Sigmoid colon (tissue), 7 donors: ENCODE data around the gene UBN2. TPM values are rescaled to one million over a fixed set of nuclear protein-coding genes. Genes with fewer than 3 reads are reported as not detected.

Experiments used
- DNase-seq: peaks from one replicate; pipeline ENCODE4 v3.0.0-alpha.2; 2019
- H3K27ac ChIP-seq, 4 donors: fragments of 200-600 bp; sonication (generic); one replicate each; pipeline ENCODE4 v1.5.1; 2016 to 2019; ENCODE audit warnings: mild to moderate bottlenecking in 1 of 4
- H3K27me3 ChIP-seq, 3 donors: fragments of 200-600 bp; sonication (generic); one replicate each; pipeline ENCODE4 v1.5.1; 2019; ENCODE audit warnings: mild to moderate bottlenecking in 1 of 3
- H3K36me3 ChIP-seq, 4 donors: fragments of 200-600 bp; sonication (generic); one replicate each; pipeline ENCODE4 v1.5.1; 2016 to 2019
- H3K4me1 ChIP-seq, 4 donors: fragments of 200-600 bp; sonication (generic); one replicate each; pipeline ENCODE4 v1.5.1; 2017 to 2019
- H3K4me3 ChIP-seq, 4 donors: fragments of 200-600 bp; sonication (generic); one replicate each; pipeline ENCODE4 v1.5.1; 2017 to 2019; ENCODE audit warnings: mild to moderate bottlenecking in 2 of 4, moderate library complexity in 1 of 4
- H3K9me3 ChIP-seq, 4 donors: fragments of 200-600 bp in 3 of 4; sonication (generic) in 3 of 4; one replicate each; pipeline versions ENCODE4 v1.5.1 to v1.6.1; 2013 to 2019
- EP300 ChIP-seq, 4 donors: sonication (generic); formaldehyde crosslinking; IDR thresholded peaks; one replicate each; pipeline ENCODE4 v1.6.1; 2017; ENCODE audit warnings: antibody characterized with exemption in 4 of 4
- POLR2A ChIP-seq, 2 donors: fragments of 450-650 bp; IDR thresholded peaks; one replicate each; pipeline ENCODE4 v1.6.1; 2016; ENCODE audit warnings: antibody characterized with exemption in 2 of 2, mild to moderate bottlenecking in 2 of 2, moderate library complexity in 2 of 2
- POLR2AphosphoS5 ChIP-seq, 4 donors: sonication (generic); formaldehyde crosslinking; IDR thresholded peaks; one replicate each; pipeline ENCODE4 v1.6.1; 2017; ENCODE audit warnings: antibody characterized with exemption in 4 of 4
- WGBS, 2 donors: extraction: QIAGEN DNeasy Blood & Tissue Kit; methylation state at CpG; one replicate each; pipeline ENCODE4 v1.1.7; 2013; 5-methylcytosine and 5-hydroxymethylcytosine counted together
- intact Hi-C: fragments of 100-400 bp; cut with DNase I; formaldehyde crosslinking; loops from one replicate; pipeline ENCODE4 v1.15.1; 2023
- polyA plus RNA-seq, 3 donors: library from polyadenylated mRNA; stranded (reverse); fragments of 200-250 nt; gene quantifications; one replicate each; pipeline ENCODE4 v1.2.3, GENCODE V29; 2013
- total RNA-seq, 4 donors: library from RNA; depleted of rRNA; stranded (reverse); fragments of >200 nt; gene quantifications; one replicate each; pipeline ENCODE4 v1.1.0, GENCODE V29; 2016
- TF ChIP-seq, protein P1 (sequence below), 4 experiments: fragments of 450-650 bp in 3 of 4; fragments of 200-600 bp in 1 of 4; IDR thresholded peaks; one replicate each; pipeline ENCODE4 v1.5.1; 2016 to 2019; ENCODE audit warnings: antibody characterized with exemption in 4 of 4, mild to moderate bottlenecking in 3 of 4, moderate library complexity in 2 of 4
- donor health status: healthy with polysubstance abuse.
- donor health status: Bipolar disorder and iron deficiency.
- donor health status: healthy.

The UBN2 gene
- total and polyA plus RNA-seq, 7 donors, result 0.92 to 22.7 (median 13.2) TPM

DNA sequence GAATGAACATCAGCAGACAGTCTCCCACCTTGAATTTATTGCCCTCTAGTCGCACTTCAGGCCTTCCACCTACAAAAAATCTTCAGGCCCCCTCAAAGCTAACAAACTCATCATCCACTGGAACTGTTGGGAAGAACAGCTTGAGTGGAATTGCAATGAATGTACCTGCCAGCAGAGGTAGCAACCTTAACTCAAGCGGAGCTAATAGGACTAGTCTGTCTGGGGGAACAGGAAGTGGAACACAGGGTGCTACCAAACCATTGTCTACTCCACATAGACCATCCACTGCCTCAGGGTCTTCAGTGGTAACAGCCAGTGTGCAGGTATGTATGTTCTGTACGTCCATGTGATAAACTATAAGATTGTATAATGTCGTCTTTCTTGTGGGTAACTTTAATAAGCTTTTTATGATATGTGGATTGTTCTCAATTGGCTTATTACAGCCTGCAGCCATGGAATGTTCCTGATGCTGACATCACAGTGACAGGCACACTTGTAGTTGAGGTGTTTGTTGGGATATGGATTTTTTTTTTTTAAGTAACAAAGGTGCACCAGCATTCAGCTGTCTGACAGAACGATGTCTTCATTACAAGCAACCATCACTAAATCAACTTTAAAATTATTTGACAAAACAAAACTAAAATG lies 53.3 kb downstream of the UBN2 start:
- intact Hi-C loops, result no loop called here
- TF ChIP-seq EP300 (IDR thresholded peaks at IDR 0.05) (no peak), POLR2AphosphoS5 (IDR thresholded peaks at IDR 0.05) (no peak), POLR2A (IDR thresholded peaks at IDR 0.05) (no peak)
- TF ChIP-seq, protein P1, sequence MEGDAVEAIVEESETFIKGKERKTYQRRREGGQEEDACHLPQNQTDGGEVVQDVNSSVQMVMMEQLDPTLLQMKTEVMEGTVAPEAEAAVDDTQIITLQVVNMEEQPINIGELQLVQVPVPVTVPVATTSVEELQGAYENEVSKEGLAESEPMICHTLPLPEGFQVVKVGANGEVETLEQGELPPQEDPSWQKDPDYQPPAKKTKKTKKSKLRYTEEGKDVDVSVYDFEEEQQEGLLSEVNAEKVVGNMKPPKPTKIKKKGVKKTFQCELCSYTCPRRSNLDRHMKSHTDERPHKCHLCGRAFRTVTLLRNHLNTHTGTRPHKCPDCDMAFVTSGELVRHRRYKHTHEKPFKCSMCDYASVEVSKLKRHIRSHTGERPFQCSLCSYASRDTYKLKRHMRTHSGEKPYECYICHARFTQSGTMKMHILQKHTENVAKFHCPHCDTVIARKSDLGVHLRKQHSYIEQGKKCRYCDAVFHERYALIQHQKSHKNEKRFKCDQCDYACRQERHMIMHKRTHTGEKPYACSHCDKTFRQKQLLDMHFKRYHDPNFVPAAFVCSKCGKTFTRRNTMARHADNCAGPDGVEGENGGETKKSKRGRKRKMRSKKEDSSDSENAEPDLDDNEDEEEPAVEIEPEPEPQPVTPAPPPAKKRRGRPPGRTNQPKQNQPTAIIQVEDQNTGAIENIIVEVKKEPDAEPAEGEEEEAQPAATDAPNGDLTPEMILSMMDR (IDR thresholded peaks at IDR 0.05), result no peak
- WGBS, 2 donors, result 26 to 75% methylated on average over 5 of the region's 5 CpGs
- no peaks in the 10 kb centered on the region for H3K9me3 ChIP-seq
- H3K36me3 ChIP-seq, result peaks cover 0 to 75% (median 20%) of the 10 kb centered on the region in 4 donors
- DNase-seq, result no peak
- H3K27ac ChIP-seq, result no peak overlapping the region
- no peaks in the 10 kb centered on the region for H3K4me1 ChIP-seq
- H3K4me3 ChIP-seq, result no peak overlapping the region
- no peaks in the 10 kb centered on the region for H3K27me3 ChIP-seq

DNA sequence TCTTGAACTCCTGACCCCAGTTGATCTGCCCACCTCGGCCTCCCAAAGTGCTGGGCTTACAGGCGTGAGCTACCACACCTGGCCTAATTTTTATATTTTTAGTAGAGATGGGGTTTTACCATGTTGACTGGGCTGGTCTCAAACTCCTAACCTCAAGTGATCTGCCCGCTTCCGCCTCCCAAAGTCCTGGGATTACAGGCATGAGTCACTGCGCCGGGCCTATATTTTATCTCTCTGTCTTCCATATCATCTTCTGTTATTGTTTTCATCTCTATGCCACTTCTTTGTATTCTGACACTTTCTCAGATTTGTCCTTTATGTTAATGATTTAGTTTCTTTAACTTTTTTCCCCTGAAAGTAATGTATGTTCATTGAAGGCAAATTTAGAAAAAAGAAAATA lies 55.1 kb downstream of the UBN2 start:
- H3K27ac ChIP-seq, result no peak overlapping the region
- H3K4me1 ChIP-seq, result no peaks in the 10 kb centered on the region
- H3K4me3 ChIP-seq, result no peak overlapping the region
- no peaks in the 10 kb centered on the region for H3K27me3 ChIP-seq
- H3K36me3 ChIP-seq, result peaks cover 0 to 62% (median 20%) of the 10 kb centered on the region in 4 donors
- WGBS, 2 donors, result 94 to 96% methylated on average over 6 of the region's 6 CpGs
- no peaks in the 10 kb centered on the region for H3K9me3 ChIP-seq
- no peak for DNase-seq
- intact Hi-C loops, result no loop called here
- no peak for TF ChIP-seq POLR2AphosphoS5 (IDR thresholded peaks at IDR 0.05)
- TF ChIP-seq, protein P1 (IDR thresholded peaks at IDR 0.05), result no peak
- TF ChIP-seq POLR2A (IDR thresholded peaks at IDR 0.05), result no peak
- TF ChIP-seq EP300 (IDR thresholded peaks at IDR 0.05), result no peak

GRCh38 chr7:139292821-139293220 lies 61.8 kb downstream of the UBN2 start:
- peaks cover 0 to 53% (median 5%) of the 10 kb centered on the region in 4 donors for H3K36me3 ChIP-seq
- no peaks in the 10 kb centered on the region for H3K27me3 ChIP-seq
- no peak overlapping the region for H3K27ac ChIP-seq
- WGBS, 2 donors, result 92 to 95% methylated on average over 7 of the region's 7 CpGs
- no peak overlapping the region for H3K4me3 ChIP-seq
- no peak for DNase-seq
- H3K4me1 ChIP-seq, result no peaks in the 10 kb centered on the region
- TF ChIP-seq POLR2A (IDR thresholded peaks at IDR 0.05), result no peak
- no peak for TF ChIP-seq EP300 (IDR thresholded peaks at IDR 0.05)
- no peak for TF ChIP-seq POLR2AphosphoS5 (IDR thresholded peaks at IDR 0.05)
- TF ChIP-seq, protein P1 (IDR thresholded peaks at IDR 0.05), result no peak
- no peaks in the 10 kb centered on the region for H3K9me3 ChIP-seq
- intact Hi-C loops, result no loop called here

DNA sequence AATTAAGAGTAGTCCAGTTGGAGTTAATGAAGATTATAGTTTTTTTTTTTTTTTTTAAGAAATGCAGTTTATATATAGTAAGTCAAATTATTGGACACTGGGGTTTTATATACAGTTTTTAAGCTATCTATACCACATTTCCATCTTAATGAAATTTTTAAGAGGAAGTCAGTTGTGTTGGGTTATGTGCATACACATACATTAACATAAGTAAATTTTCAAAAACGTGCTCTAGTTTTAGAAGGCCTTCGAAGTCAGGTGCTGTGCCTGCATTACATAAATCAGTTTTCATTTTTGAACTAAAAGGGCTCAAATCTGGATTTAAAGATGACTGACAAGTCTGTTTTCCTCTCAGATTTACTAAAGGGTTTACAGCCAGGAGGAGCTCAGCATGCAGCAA lies 62.5 kb downstream of the UBN2 start:
- H3K9me3 ChIP-seq, result no peaks in the 10 kb centered on the region
- peaks cover 0 to 53% (median 5%) of the 10 kb centered on the region in 4 donors for H3K36me3 ChIP-seq
- intact Hi-C loops, result no loop called here
- WGBS, 2 donors, result 89 to 90% methylated on average over 2 of the region's 2 CpGs
- H3K27ac ChIP-seq, result no peak overlapping the region
- TF ChIP-seq POLR2A (IDR thresholded peaks at IDR 0.05), result no peak
- no peak for TF ChIP-seq EP300 (IDR thresholded peaks at IDR 0.05)
- TF ChIP-seq, protein P1 (IDR thresholded peaks at IDR 0.05), result no peak
- no peak for TF ChIP-seq POLR2AphosphoS5 (IDR thresholded peaks at IDR 0.05)
- H3K27me3 ChIP-seq, result no peaks in the 10 kb centered on the region
- no peaks in the 10 kb centered on the region for H3K4me1 ChIP-seq
- no peak for DNase-seq
- no peak overlapping the region for H3K4me3 ChIP-seq

- intact Hi-C loops, result no loop called here
- Histone ChIP-seq H3K36me3 (peaks cover 0 to 53% (median 5%) of the 10 kb centered on the region in 4 donors), H3K4me1 (no peaks in the 10 kb centered on the region), H3K4me3 (no peak overlapping the region), H3K27me3 (no peaks in the 10 kb centered on the region), H3K9me3 (no peaks in the 10 kb centered on the region), H3K27ac (no peak overlapping the region)
- 95 to 97% methylated on average over 4 of the region's 4 CpGs for WGBS, 2 donors
- DNase-seq, result no peak
- TF ChIP-seq POLR2AphosphoS5 (IDR thresholded peaks at IDR 0.05) (no peak), POLR2A (IDR thresholded peaks at IDR 0.05) (no peak), EP300 (IDR thresholded peaks at IDR 0.05) (no peak)
- TF ChIP-seq, protein P1 (IDR thresholded peaks at IDR 0.05), result no peak
Measured at GRCh38 chr7:139294241-139294640, 63.2 kb downstream of the UBN2 start.
